Muscle layer of colon (tissue), 2 donors: ENCODE measurements around the gene FKBP4.
"Not testable (repeated sequence)": the region's sequence is repeated elsewhere in the genome, so short reads cannot be mapped to it uniquely, and the experiment has no call there.

Experiments
- H3K27ac ChIP-seq: one replicate; pipeline ENCODE4 v1.7.0; 2013; ENCODE audit warnings: low read depth, mild to moderate bottlenecking, low read length, moderate library complexity
- H3K27me3 ChIP-seq, 2 donors: one replicate each; pipeline ENCODE4 v1.7.0; 2013; ENCODE audit warnings: low read length in 2 of 2, mild to moderate bottlenecking in 2 of 2; ENCODE audit not compliant: insufficient read depth in 2 of 2, control insufficient read depth in 1 of 2
- H3K36me3 ChIP-seq: one replicate; pipeline ENCODE4 v1.7.0; 2013; ENCODE audit warnings: mild to moderate bottlenecking, low read length; ENCODE audit not compliant: insufficient read depth
- H3K4me1 ChIP-seq: one replicate; pipeline ENCODE4 v1.7.0; 2013; ENCODE audit warnings: mild to moderate bottlenecking, low read length; ENCODE audit not compliant: insufficient read depth
- H3K4me3 ChIP-seq, 2 donors: one replicate each; pipeline ENCODE4 v1.7.0; 2013; ENCODE audit warnings: low read length in 2 of 2, low read depth in 1 of 2, mild to moderate bottlenecking in 1 of 2, moderate library complexity in 1 of 2
- H3K9ac ChIP-seq: one replicate; pipeline ENCODE4 v1.7.0; 2013; ENCODE audit warnings: low read length
- H3K9me3 ChIP-seq: one replicate; pipeline ENCODE4 v1.7.0; 2013; ENCODE audit warnings: mild to moderate bottlenecking, low read length
- donor health status: abdominal sarcoma.
- donor health status: Adenocarcinoma of cecum.

Gene FKBP4

DNA sequence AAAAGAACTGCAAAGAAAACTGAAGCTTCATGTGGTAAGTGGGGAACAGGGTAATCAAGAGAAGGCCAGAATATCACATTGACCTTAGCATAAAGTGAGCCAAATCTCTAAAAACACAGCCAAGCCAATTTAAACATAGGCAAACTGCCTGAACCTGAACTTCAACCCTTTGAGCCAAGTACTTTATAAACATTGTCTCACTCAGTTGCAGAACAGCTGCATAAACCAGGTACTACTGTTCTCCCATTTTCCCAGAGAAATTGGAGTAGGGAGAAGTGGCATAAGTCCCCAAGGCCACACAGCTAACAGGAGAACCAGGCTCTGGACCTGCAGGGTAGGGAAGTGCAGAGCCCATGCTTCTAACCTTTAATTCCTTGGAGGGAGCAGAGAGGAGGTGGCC lies 30.4 kb upstream of the FKBP4 start:
- H3K4me1 ChIP-seq, result no peaks in the 10 kb centered on the region
- H3K27me3 ChIP-seq, result no peaks in the 10 kb centered on the region
- H3K27ac ChIP-seq, result no peak overlapping the region
- H3K36me3 ChIP-seq, result no peaks in the 10 kb centered on the region
- H3K9me3 ChIP-seq, result no peaks in the 10 kb centered on the region
- H3K9ac ChIP-seq, result no peak overlapping the region
- no peak overlapping the region for H3K4me3 ChIP-seq

DNA sequence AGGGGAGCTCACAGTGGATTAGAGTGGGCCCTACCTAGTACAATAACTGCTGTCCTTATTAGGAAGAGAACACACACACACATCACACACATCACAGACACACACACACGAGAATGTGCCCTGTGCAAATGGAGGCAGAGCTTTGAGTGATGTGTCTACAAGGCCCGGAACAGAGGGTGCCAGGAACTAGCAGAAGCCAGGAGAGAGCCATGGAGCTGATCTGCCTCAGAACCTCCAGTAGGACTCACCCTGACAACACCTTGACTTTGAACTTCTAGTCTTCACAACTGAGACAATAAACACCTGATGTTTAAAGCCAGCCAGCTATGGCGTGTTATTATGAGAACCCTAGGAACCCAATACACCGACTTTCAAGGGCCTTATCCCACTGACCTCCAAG lies 29.7 kb upstream of the FKBP4 start:
- H3K27me3 ChIP-seq, result no peaks in the 10 kb centered on the region
- no peak overlapping the region for H3K4me3 ChIP-seq
- no peaks in the 10 kb centered on the region for H3K36me3 ChIP-seq
- H3K27ac ChIP-seq, result no peak overlapping the region
- H3K9ac ChIP-seq, result no peak overlapping the region
- H3K4me1 ChIP-seq, result no peaks in the 10 kb centered on the region
- no peaks in the 10 kb centered on the region for H3K9me3 ChIP-seq

DNA sequence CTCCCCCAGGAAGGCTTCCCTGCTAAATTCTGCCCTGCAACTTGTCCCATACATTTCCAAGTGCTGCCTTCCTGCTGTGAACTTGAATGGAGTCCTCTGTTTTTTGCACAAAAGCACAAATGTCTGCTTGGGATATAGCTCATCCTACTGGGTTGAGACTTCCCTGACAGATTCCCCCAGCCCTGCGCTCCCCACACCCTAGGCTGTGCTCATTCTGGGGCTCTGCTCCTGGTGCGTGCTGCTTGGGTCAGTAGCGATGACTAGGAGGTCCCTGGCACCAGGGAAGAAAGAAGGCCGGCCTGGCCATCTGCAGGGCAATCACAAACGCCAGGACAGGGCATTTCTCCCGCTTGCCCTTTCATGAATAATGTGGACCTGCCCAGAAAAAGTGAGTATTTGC lies 29.2 kb upstream of the FKBP4 start:
- H3K4me3 ChIP-seq, result no peak overlapping the region
- no peaks in the 10 kb centered on the region for H3K9me3 ChIP-seq
- H3K9ac ChIP-seq, result no peak overlapping the region
- no peaks in the 10 kb centered on the region for H3K27me3 ChIP-seq
- no peaks in the 10 kb centered on the region for H3K4me1 ChIP-seq
- H3K27ac ChIP-seq, result no peak overlapping the region
- H3K36me3 ChIP-seq, result no peaks in the 10 kb centered on the region

GRCh38 chr12:2768224-2768961 lies 26.4 kb upstream of the FKBP4 start:
- no peaks in the 10 kb centered on the region for H3K4me1 ChIP-seq
- H3K27ac ChIP-seq, result no peak overlapping the region
- no peaks in the 10 kb centered on the region for H3K9me3 ChIP-seq
- H3K36me3 ChIP-seq, result no peaks in the 10 kb centered on the region
- H3K27me3 ChIP-seq, result no peaks in the 10 kb centered on the region
- H3K4me3 ChIP-seq, result no peak overlapping the region
- H3K9ac ChIP-seq, result no peak overlapping the region

DNA sequence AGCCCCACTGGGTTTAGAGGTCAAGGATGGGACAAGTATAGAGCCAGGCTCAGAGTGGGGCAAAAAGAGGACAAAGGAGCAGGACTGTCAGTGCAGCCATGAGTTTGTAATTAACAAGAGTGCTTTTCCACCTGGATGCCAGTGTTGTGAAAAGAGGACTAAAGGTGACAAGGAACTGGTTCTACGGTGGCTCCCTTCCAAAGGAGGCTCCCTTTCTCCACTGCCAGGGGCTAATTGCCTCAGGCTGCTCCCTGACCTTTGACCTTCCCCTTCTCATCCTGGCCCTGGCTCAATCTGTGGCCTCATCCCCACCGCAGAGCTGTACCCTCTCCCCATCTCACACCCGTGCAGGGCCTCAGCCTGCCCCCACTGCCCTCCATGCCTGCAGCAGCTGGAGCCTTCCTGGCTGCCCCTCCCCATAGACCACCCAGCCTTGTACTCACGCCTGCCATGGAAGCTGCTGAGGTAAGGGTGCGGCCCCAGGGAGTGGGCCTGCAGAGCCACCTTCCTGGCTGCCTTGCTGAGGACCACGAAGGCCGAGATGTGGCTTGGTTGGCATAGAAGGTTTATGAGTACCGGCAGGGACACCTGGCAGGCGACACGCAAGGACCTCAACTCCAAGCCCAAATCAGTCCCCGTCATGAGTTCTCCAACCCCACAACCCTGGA lies 24.8 kb upstream of the FKBP4 start:
- H3K36me3 ChIP-seq, result no peaks in the 10 kb centered on the region
- no peak overlapping the region for H3K27ac ChIP-seq
- no peak overlapping the region for H3K9ac ChIP-seq
- H3K27me3 ChIP-seq, result no peaks in the 10 kb centered on the region
- H3K4me1 ChIP-seq, result no peaks in the 10 kb centered on the region
- no peaks in the 10 kb centered on the region for H3K9me3 ChIP-seq
- no peak overlapping the region for H3K4me3 ChIP-seq

GRCh38 chr12:2770544-2770943 lies 24.2 kb upstream of the FKBP4 start:
- not testable (repeated sequence) for H3K27me3 ChIP-seq, H3K27ac ChIP-seq

DNA sequence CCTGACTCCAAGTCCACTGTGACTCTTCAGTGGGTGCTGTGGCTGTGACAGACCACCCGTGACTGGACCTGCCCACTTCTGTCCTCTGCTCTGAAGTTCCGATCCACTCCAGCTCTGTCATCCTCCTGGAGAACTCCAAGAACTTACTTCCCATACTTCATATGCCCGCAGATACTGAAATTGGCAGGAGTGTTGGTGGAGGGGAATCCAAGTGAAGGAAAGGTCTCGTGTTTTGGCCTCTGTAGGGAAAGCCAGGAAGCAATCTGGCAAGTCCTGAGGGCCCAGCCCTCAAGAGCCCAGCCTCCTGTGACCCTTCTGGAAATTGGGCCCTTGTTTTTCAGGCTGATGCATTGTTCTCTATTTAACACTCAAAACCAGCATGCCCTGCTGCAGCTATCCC lies 22.4 kb upstream of the FKBP4 start:
- Histone ChIP-seq H3K27ac (no peak overlapping the region), H3K9ac (no peak overlapping the region), H3K4me3 (no peak overlapping the region), H3K4me1 (no peaks in the 10 kb centered on the region), H3K9me3 (no peaks in the 10 kb centered on the region), H3K27me3 (no peaks in the 10 kb centered on the region), H3K36me3 (no peaks in the 10 kb centered on the region)

More at GRCh38 chr12:2770544-2770943, 24.2 kb upstream of the FKBP4 start:
- H3K4me3 ChIP-seq, H3K36me3 ChIP-seq, H3K9me3 ChIP-seq, H3K4me1 ChIP-seq, H3K9ac ChIP-seq: not testable (repeated sequence)

DNA sequence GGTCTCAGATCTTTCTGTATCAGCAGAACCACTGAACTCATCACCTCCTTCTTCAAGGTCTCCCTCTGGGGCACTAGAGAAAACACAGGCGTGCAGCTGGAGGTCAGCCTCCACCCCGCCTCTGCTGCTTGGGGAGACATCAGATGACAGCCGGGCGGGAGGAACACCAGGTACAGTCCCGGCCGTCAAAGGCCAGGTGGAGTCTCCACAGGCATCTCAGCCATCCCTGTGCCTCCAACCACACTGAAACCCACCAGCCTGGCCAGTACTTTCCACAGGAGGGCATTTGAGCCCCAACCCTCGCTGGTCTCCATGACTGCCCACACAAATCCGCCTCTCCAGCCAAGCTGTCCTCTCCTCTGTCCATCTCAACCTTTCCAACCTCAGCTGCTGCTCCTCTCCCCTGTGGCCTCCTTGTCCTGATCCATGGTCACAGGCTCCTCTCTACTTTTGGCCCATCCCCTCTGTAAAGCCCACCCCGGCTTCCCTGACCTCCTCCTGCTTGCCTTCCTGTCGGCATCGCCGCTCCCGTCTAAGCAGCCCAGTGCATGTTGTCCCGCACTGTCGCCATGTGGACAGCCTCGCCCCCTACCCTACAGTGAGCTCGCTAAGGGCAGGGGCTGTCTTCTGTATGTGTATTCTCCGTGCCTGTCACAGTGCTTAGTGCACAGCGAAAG lies 21.4 kb upstream of the FKBP4 start:
- H3K27ac ChIP-seq, result no peak overlapping the region
- no peaks in the 10 kb centered on the region for H3K4me1 ChIP-seq
- H3K9me3 ChIP-seq, result no peaks in the 10 kb centered on the region
- no peak overlapping the region for H3K9ac ChIP-seq
- H3K36me3 ChIP-seq, result no peaks in the 10 kb centered on the region
- no peaks in the 10 kb centered on the region for H3K27me3 ChIP-seq
- H3K4me3 ChIP-seq, result no peak overlapping the region

GRCh38 chr12:2775431-2775830 lies 19.3 kb upstream of the FKBP4 start:
- Histone ChIP-seq H3K9ac (no peak overlapping the region), H3K4me1 (no peaks in the 10 kb centered on the region), H3K4me3 (no peak overlapping the region), H3K27me3 (no peaks in the 10 kb centered on the region), H3K9me3 (no peaks in the 10 kb centered on the region), H3K36me3 (no peaks in the 10 kb centered on the region), H3K27ac (no peak overlapping the region)

DNA sequence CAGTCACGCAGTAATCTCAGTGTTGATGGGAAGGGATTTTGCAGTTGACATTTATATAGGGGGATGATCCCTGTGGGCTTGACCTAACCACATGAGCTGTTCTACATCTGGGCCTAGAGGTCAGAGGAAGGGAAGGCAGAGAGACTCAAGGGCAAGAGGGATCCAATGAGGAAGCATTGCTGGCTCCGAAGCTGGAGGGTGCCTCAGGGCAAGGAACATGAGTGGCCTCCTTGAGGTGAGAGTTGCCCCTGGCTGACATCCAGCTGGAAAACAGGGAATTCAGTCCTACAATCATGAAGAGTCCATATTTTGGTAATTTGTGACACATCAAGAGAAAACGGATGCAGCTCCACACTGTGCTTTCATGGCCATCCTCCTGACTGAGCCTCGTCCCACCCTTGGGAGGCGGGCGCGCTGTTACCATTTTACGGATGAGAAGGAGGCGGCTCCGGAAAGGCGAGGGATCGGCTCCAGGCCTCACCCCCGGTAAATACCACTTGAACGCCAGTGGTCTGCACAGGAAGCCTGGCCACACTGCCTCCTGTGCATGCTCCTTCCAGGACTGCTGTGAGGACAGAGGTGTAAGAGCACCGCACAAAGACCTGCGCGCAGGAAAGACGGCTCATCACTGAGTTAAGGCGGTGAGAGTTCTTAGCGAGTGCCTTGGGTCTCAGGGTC lies 18.5 kb upstream of the FKBP4 start:
- no peaks in the 10 kb centered on the region for H3K9me3 ChIP-seq
- no peak overlapping the region for H3K27ac ChIP-seq
- no peaks in the 10 kb centered on the region for H3K4me1 ChIP-seq
- no peak overlapping the region for H3K9ac ChIP-seq
- no peak overlapping the region for H3K4me3 ChIP-seq
- no peaks in the 10 kb centered on the region for H3K27me3 ChIP-seq
- no peaks in the 10 kb centered on the region for H3K36me3 ChIP-seq

- H3K9ac ChIP-seq, result no peak overlapping the region
- H3K27me3 ChIP-seq, result peaks cover 0 to 7% of the 10 kb centered on the region in 2 donors
- H3K27ac ChIP-seq, result no peak overlapping the region
- H3K9me3 ChIP-seq, result no peaks in the 10 kb centered on the region
- H3K4me3 ChIP-seq, result no peak overlapping the region
- no peaks in the 10 kb centered on the region for H3K36me3 ChIP-seq
- H3K4me1 ChIP-seq, result no peaks in the 10 kb centered on the region
Observed at GRCh38 chr12:2779281-2779680, 15.5 kb upstream of the FKBP4 start.
